Naive B cell (primary cell): ENCODE results near the gene KRTAP12-1. TPM values are rescaled to one million over a fixed set of nuclear protein-coding genes. Genes with fewer than 3 reads are reported as not detected.

Experiments used
- ATAC-seq, 2 donors: fragments of 150-1000 bp; cut with Tn5 transposase; 2 replicates each; pipeline ENCODE4 v1.10.0; 2021; ENCODE audit warnings: low read depth in 2 of 2, mild to moderate bottlenecking in 2 of 2, moderate library complexity in 2 of 2
- DNase-seq: peaks from one replicate; pipeline ENCODE4 v3.0.0; 2022
- H3K27ac Mint-ChIP-seq, 6 donors: one replicate each; pipeline ENCODE4 v1.8.0; 2020 to 2022; ENCODE audit warnings: mild to moderate bottlenecking in 6 of 6, mixed read lengths in 6 of 6, moderate library complexity in 5 of 6, inconsistent platforms in 2 of 6
- H3K27me3 Mint-ChIP-seq, 3 donors: one replicate each; pipeline ENCODE4 v1.8.0; 2021 to 2022; ENCODE audit warnings: mixed read lengths in 3 of 3, mild to moderate bottlenecking in 1 of 3
- H3K36me3 Mint-ChIP-seq, 2 donors: one replicate each; pipeline ENCODE4 v1.8.0; 2020 to 2022; ENCODE audit warnings: mixed read lengths in 2 of 2, inconsistent platforms in 1 of 2, mild to moderate bottlenecking in 1 of 2
- H3K4me1 Mint-ChIP-seq, 3 donors: one replicate each; pipeline ENCODE4 v1.8.0; 2020 to 2022; ENCODE audit warnings: mixed read lengths in 3 of 3, inconsistent platforms in 1 of 3, mild to moderate bottlenecking in 1 of 3, moderate library complexity in 1 of 3
- H3K4me3 Mint-ChIP-seq, 8 donors: one replicate each; pipeline ENCODE4 v1.8.0; 2020 to 2022; ENCODE audit warnings: mild to moderate bottlenecking in 8 of 8, mixed read lengths in 8 of 8, moderate library complexity in 8 of 8, inconsistent platforms in 2 of 8
- H3K9me3 Mint-ChIP-seq, 7 donors: one replicate each; pipeline ENCODE4 v1.8.0; 2020 to 2022; ENCODE audit warnings: mixed read lengths in 7 of 7, mild to moderate bottlenecking in 5 of 7, inconsistent platforms in 2 of 7, moderate library complexity in 1 of 7
- polyA plus RNA-seq, 6 donors: library from polyadenylated mRNA; unstranded; fragments of 300-500 nt; fragmentation: Illumina TruSeq; gene quantifications; one replicate each; pipeline ENCODE4 v1.2.3, GENCODE V29; 2021; ENCODE audit warnings: low read depth in 6 of 6

Gene KRTAP12-1
- polyA plus RNA-seq: not detected

DNA sequence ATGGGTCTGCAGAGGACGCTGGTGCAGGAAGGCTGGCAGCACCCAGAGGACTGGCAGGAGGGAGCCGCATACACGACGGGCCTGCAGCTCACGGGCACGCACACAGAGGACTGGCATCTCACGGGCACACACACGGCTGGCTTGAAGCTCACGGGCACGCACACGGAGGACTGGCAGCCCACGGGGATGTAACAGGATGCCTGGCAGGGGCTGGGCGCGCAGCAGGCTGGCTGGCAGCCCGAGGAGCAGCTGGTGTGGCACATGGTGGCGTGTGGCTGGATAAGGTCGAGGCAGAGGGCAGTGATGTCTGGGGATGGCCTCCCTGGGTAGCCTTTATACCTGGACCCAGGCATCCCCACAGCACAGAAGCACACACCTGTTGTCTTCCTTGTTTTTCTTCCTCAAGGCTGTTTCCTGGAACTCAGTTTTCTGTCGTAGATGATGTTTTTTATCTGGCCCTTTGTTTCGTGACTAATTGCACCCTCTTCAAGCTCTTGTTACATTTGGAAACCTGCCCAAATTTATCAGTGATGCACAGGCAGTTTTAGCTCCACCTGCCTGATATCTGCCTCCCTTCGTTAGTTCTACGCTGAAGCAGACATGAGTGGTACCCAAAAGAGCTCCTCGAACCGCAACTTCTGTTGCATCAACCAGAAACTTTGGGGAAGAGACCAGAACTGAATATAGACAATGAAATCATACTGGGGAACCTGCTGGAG lies at the start of gene KRTAP12-1:
KRTAP12-1 (minus strand) TSS at position 303 of the 719 bp plus-strand sequence; CDS start at position 263, 40 bp downstream.
- Mint-ChIP-seq H3K36me3 (no peaks in the 10 kb centered on the region), H3K27me3 (peaks cover 35 to 78% (median 70%) of the 10 kb centered on the region in 3 donors), H3K4me3 (no peak within 1 kb of the TSS), H3K4me1 (no peaks in the 10 kb centered on the region), H3K27ac (peak within 1 kb of the TSS in 1 of 6 donors; percentile 61), H3K9me3 (peaks cover 0 to 2% (median 0%) of the 10 kb centered on the region in 7 donors)
- DNase-seq (no peak), ATAC-seq (no peak)

GRCh38 chr21:44730951-44731579 lies 49.1 kb upstream of the KRTAP12-1 start:
- no peaks in the 10 kb centered on the region for H3K4me1 Mint-ChIP-seq
- H3K27ac Mint-ChIP-seq: peak overlapping the region in 2 of 6 donors; percentile 3 to 51
- H3K27me3 Mint-ChIP-seq: peaks cover 32 to 54% (median 40%) of the 10 kb centered on the region in 3 donors
- H3K4me3 Mint-ChIP-seq: no peak overlapping the region
- H3K36me3 Mint-ChIP-seq: peaks cover 0 to 7% of the 10 kb centered on the region in 2 donors
- H3K9me3 Mint-ChIP-seq: peaks cover 0 to 17% (median 5%) of the 10 kb centered on the region in 7 donors
- ATAC-seq: no peak
- DNase-seq: no peak

DNA sequence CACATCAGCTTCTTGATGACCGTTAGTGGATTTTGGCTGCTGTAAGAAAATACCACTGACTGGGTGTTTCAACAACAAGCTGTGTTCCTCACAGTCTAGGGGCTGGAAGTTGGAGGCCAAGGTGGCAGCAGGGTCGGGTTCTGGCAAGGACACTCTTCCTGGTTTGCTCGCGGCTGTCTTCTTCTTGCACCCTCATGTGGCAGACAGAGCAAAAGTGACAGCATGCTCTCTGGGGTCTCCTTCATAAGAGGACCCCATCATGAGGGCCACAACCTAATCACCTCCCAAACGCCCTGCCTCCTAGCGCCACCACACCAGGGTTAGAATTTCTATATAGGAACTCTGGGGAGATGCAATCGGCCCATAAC lies 48.0 kb upstream of the KRTAP12-1 start:
- peaks cover 0 to 8% (median 0%) of the 10 kb centered on the region in 7 donors for H3K9me3 Mint-ChIP-seq
- H3K27ac Mint-ChIP-seq: no peak overlapping the region
- DNase-seq (no peak), ATAC-seq (no peak)
- H3K36me3 Mint-ChIP-seq: peaks cover 0 to 7% of the 10 kb centered on the region in 2 donors
- H3K4me3 Mint-ChIP-seq: no peak overlapping the region
- H3K4me1 Mint-ChIP-seq: no peaks in the 10 kb centered on the region
- H3K27me3 Mint-ChIP-seq: peaks cover 39 to 57% (median 45%) of the 10 kb centered on the region in 3 donors

- peaks cover 39 to 62% (median 46%) of the 10 kb centered on the region in 3 donors for H3K27me3 Mint-ChIP-seq
- H3K27ac Mint-ChIP-seq: no peak overlapping the region
- no peaks in the 10 kb centered on the region for H3K4me1 Mint-ChIP-seq
- no peak for ATAC-seq
- DNase-seq: no peak
- peaks cover 0 to 7% of the 10 kb centered on the region in 2 donors for H3K36me3 Mint-ChIP-seq
- H3K9me3 Mint-ChIP-seq: peaks cover 0 to 8% (median 0%) of the 10 kb centered on the region in 7 donors
- no peak overlapping the region for H3K4me3 Mint-ChIP-seq
Observed at GRCh38 chr21:44729336-44730027, 47.5 kb upstream of the KRTAP12-1 start.

DNA sequence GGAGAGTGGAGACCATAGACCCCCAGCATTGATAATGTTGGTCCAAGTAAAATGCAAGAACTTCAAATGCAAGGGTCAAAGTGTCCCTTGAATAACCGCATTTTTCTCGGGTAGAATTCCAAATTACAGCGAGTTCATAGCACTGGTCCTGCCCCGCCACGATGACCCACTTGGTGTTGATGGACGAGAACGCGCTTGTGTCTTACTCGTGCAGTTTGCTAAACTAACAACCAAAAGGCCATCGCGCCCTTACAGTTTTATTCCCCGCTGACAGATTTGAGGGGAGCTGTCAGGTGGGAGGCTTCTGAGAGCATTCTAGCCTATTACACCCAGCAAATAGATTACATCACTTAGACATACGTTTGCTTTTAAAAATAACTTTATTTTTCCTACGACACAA lies 46.8 kb upstream of the KRTAP12-1 start:
- Mint-ChIP-seq H3K4me3 (no peak overlapping the region), H3K27ac (no peak overlapping the region), H3K4me1 (peaks cover 0 to 3% (median 0%) of the 10 kb centered on the region in 3 donors), H3K9me3 (peaks cover 0 to 8% (median 0%) of the 10 kb centered on the region in 7 donors), H3K27me3 (peaks cover 43 to 69% (median 53%) of the 10 kb centered on the region in 3 donors), H3K36me3 (peaks cover 0 to 7% of the 10 kb centered on the region in 2 donors)
- no peak for DNase-seq
- ATAC-seq: no peak

- Mint-ChIP-seq H3K27me3 (peaks cover 45 to 71% (median 60%) of the 10 kb centered on the region in 3 donors), H3K9me3 (peaks cover 0 to 3% (median 0%) of the 10 kb centered on the region in 7 donors), H3K27ac (no peak overlapping the region), H3K36me3 (peaks cover 0 to 7% of the 10 kb centered on the region in 2 donors), H3K4me3 (no peak overlapping the region), H3K4me1 (peaks cover 0 to 9% (median 7%) of the 10 kb centered on the region in 3 donors)
- ATAC-seq: no peak
- no peak for DNase-seq
Observed at GRCh38 chr21:44727757-44728156, 45.8 kb upstream of the KRTAP12-1 start.

DNA sequence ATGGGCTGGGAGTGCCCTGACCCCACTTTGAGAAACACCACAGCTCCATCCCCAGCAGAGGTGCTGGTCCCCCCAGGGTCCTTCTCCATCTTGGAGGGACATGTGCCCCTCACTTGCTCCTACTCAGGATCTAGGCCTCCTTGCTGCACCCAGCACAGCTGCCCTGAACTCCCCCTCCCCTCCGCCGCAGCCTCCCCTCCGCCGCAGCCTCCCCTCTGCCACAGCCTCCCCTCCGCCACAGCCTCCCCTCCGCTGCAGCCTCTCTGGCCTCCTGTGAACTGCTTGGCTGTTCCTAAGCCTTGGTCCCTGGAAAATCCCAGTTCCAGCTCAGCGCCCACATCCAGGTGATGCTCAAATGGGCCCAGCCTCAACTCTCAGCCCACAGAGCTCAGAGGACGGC lies 45.4 kb upstream of the KRTAP12-1 start:
- Mint-ChIP-seq H3K36me3 (peaks cover 0 to 6% of the 10 kb centered on the region in 2 donors), H3K4me3 (peak overlapping the region in 1 of 8 donors; percentile 56), H3K27ac (peak overlapping the region in 1 of 6 donors; percentile 74), H3K4me1 (peaks cover 0 to 11% (median 9%) of the 10 kb centered on the region in 3 donors), H3K27me3 (peaks cover 49 to 72% (median 62%) of the 10 kb centered on the region in 3 donors), H3K9me3 (peaks cover 0 to 3% (median 0%) of the 10 kb centered on the region in 7 donors)
- ATAC-seq: no peak
- no peak for DNase-seq

DNA sequence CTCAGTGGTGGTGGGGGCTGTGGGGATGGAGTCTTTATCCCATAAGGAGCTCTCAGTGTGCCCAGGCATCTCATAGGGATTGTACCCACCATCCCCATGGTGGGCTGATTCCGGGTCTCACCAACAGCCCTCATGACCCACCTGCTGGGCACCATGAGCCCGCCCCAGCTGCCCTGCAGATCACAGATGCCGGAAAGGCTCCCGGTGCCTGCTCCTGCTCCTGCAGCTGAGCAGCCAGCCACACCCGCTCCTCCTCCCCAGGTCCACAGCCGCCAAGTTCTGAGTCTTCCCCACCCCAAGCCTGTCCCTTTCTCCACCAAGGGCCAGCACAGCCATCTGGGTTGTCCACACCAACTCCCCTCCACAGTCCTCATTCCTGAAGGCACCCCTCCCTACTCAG lies 44.9 kb upstream of the KRTAP12-1 start:
- H3K36me3 Mint-ChIP-seq: peaks cover 0 to 1% of the 10 kb centered on the region in 2 donors
- H3K9me3 Mint-ChIP-seq: peaks cover 0 to under 1% (median 0%) of the 10 kb centered on the region in 7 donors
- no peak for DNase-seq
- H3K27me3 Mint-ChIP-seq: peaks cover 47 to 67% (median 57%) of the 10 kb centered on the region in 3 donors
- H3K4me3 Mint-ChIP-seq: peak overlapping the region in 1 of 8 donors; percentile 56
- peaks cover 0 to 11% (median 9%) of the 10 kb centered on the region in 3 donors for H3K4me1 Mint-ChIP-seq
- H3K27ac Mint-ChIP-seq: no peak overlapping the region
- no peak for ATAC-seq

DNA sequence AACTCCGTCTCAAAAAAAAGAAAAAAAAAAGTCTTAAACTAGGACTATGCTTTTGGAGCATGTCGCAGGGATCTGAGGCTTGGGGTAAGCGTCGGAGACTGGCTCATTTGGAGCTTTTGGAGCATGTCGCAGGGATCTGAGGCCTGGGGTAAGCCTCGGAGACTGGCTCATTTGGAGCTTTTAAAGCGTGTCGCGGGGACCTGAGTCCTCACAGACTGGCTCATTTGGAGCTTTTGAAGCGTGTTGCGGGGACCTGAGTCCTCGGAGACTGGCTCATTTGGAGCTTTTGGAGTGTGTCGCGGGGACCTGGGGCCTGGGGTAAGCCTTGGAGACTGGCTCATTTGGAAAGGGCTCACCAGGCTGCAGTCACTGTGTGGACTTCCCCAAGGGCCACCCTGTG lies 43.0 kb upstream of the KRTAP12-1 start:
- H3K4me1 Mint-ChIP-seq: peaks cover 0 to 11% (median 9%) of the 10 kb centered on the region in 3 donors
- ATAC-seq (no peak), DNase-seq (no peak)
- H3K36me3 Mint-ChIP-seq: no peaks in the 10 kb centered on the region
- H3K27me3 Mint-ChIP-seq: peaks cover 36 to 62% (median 60%) of the 10 kb centered on the region in 3 donors
- no peak overlapping the region for H3K27ac Mint-ChIP-seq
- H3K9me3 Mint-ChIP-seq: no peaks in the 10 kb centered on the region
- peak overlapping the region in 1 of 8 donors; percentile 8 for H3K4me3 Mint-ChIP-seq

GRCh38 chr21:44724196-44724595 lies 42.2 kb upstream of the KRTAP12-1 start:
- no peaks in the 10 kb centered on the region for H3K36me3 Mint-ChIP-seq
- peak overlapping the region in 2 of 8 donors; percentile 36 to 39 for H3K4me3 Mint-ChIP-seq
- H3K27ac Mint-ChIP-seq: no peak overlapping the region
- DNase-seq: no peak
- H3K27me3 Mint-ChIP-seq: peaks cover 38 to 68% (median 68%) of the 10 kb centered on the region in 3 donors
- peaks cover 0 to 11% (median 9%) of the 10 kb centered on the region in 3 donors for H3K4me1 Mint-ChIP-seq
- ATAC-seq: no peak
- H3K9me3 Mint-ChIP-seq: no peaks in the 10 kb centered on the region

- Mint-ChIP-seq H3K4me1 (peaks cover 0 to 11% (median 9%) of the 10 kb centered on the region in 3 donors), H3K9me3 (peaks cover 0 to 3% (median 0%) of the 10 kb centered on the region in 7 donors), H3K4me3 (peak overlapping the region in 6 of 8 donors; percentile 30 to 74 (median 65)), H3K36me3 (no peaks in the 10 kb centered on the region), H3K27ac (no peak overlapping the region), H3K27me3 (peaks cover 36 to 76% (median 75%) of the 10 kb centered on the region in 3 donors)
- DNase-seq (no peak), ATAC-seq (no peak)
Observed at GRCh38 chr21:44723177-44724131, 41.5 kb upstream of the KRTAP12-1 start.

DNA sequence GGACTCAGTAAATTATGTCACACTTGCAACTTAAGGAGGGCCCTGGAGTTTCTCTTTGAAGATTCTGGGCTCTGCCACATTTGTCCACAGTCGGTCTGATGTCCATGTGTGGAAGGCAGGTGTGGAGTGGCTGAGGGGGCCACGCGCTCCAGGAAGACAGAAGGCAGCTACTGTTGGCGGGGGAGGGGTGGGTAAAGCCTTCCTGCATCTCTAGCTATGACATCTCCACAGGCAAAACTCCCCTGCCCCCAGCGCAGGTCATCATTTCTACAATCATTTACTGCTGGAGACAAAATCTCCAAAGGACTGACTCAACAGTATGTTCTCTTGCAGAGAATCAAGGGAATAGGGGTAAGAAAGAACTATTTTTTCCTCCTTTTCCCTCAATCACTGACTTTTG lies 40.8 kb upstream of the KRTAP12-1 start:
- DNase-seq: no peak
- peaks cover 43 to 75% (median 75%) of the 10 kb centered on the region in 3 donors for H3K27me3 Mint-ChIP-seq
- no peak overlapping the region for H3K27ac Mint-ChIP-seq
- peaks cover 0 to 11% (median 9%) of the 10 kb centered on the region in 3 donors for H3K4me1 Mint-ChIP-seq
- H3K4me3 Mint-ChIP-seq: peak overlapping the region in 1 of 8 donors; percentile 15
- ATAC-seq: no peak
- H3K36me3 Mint-ChIP-seq: no peaks in the 10 kb centered on the region
- peaks cover 0 to 3% (median 0%) of the 10 kb centered on the region in 7 donors for H3K9me3 Mint-ChIP-seq
